Measurements from ENCODE around the gene TYSND1.

DNA sequence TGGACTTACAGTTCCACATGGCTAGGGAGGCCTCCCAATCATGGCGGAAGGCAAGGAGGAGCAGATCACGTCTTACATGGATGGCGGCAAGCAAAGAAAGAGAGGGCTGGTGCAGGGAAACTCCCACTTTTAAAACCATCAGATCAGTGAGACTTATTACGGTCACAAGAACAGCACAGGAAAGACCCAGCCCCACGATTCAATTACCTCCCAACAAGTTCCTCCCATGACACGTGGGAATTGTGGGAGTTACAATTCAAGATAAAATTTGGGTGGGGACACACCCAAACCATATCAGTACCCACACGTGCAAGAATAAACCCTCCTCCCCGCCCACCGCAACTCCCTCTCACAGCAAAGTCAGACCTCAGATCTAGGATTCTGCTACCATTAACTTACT is 9.4 kb downstream of the TYSND1 start:
- no peak for TF ChIP-seq CTCF (IDR thresholded peaks at IDR 0.05)
- TF ChIP-seq POLR2A (IDR thresholded peaks at IDR 0.05) = no peak

Data from testis (tissue), 2 donors.